Renal pelvis (tissue), 12 donors: ENCODE measurements around the gene IKZF1. TPM values are rescaled to one million over a fixed set of nuclear protein-coding genes. Genes with fewer than 3 reads are reported as not detected.

Experiments
- DNase-seq: peaks from one replicate; pipeline ENCODE4 v3.0.0-alpha.2; 2013
- long read RNA-seq, 16 experiments: transcript quantifications; one replicate each; lab custom pipeline, GENCODE V29; 2026
- polyA plus RNA-seq, 3 donors: library from polyadenylated mRNA; unstranded; fragments of 120-200 nt; gene quantifications; one replicate each; pipeline ENCODE4 v1.2.1, GENCODE V29; 2013; ENCODE audit not compliant: insufficient read length in 3 of 3

Gene IKZF1
- polyA plus RNA-seq: 1 to 10 TPM in 2 of 3 donors, under 1 TPM in 1; 0.94 to 1.8 (median 1.6) TPM
- long read RNA-seq, donor 1: 0 reads
- long read RNA-seq, donor 2: 0 reads
- long read RNA-seq, donor 3: 0 reads
- long read RNA-seq, donor 4: 0 reads
- long read RNA-seq, donor 5: 0 reads
- long read RNA-seq, donor 6: 0 reads
- long read RNA-seq, donor 7: 0 reads
- long read RNA-seq, donor 8, full-length matches to known transcripts: 1 of 1 reads
- long read RNA-seq, donor 8, partial matches to known transcripts: 0 of 1 reads
- long read RNA-seq, donor 8, other reads (novel, unspliced or antisense): 0 of 1 reads
- long read RNA-seq, donor 9: 0 reads
- long read RNA-seq, donor 10, partial matches to known transcripts: 0 of 1 reads
- long read RNA-seq, donor 10, other reads (novel, unspliced or antisense): 0 of 1 reads
- long read RNA-seq, donor 11: 0 reads
- long read RNA-seq, donor 12, full-length matches to known transcripts: 1 of 1 reads
- long read RNA-seq, donor 12, partial matches to known transcripts: 0 of 1 reads
- long read RNA-seq, donor 12, other reads (novel, unspliced or antisense): 0 of 1 reads
- long read RNA-seq, donor 13: 0 reads
- long read RNA-seq, donor 14: 0 reads
- long read RNA-seq, donor 15, full-length matches to known transcripts: 1 of 1 reads
- long read RNA-seq, donor 15, partial matches to known transcripts: 0 of 1 reads
- long read RNA-seq, donor 15, other reads (novel, unspliced or antisense): 0 of 1 reads
- long read RNA-seq, donor 16: 0 reads

- no peak for DNase-seq
These were observed at the start of gene IKZF1 for GRCh38 chr7:50304129-50304910. Gene IKZF1 (plus strand): TSS chr7:50304716. CDS start chr7:50319062, 14,346 bp downstream.

- no peak for DNase-seq
These were observed 42.9 kb upstream of the IKZF1 start for GRCh38 chr7:50261593-50261992.

GRCh38 chr7:50262446-50262845 lies 42.1 kb upstream of the IKZF1 start:
- DNase-seq: no peak

GRCh38 chr7:50262916-50263690 lies 41.4 kb upstream of the IKZF1 start:
- DNase-seq: no peak

GRCh38 chr7:50264908-50265307 lies 39.6 kb upstream of the IKZF1 start:
- no peak for DNase-seq

DNA sequence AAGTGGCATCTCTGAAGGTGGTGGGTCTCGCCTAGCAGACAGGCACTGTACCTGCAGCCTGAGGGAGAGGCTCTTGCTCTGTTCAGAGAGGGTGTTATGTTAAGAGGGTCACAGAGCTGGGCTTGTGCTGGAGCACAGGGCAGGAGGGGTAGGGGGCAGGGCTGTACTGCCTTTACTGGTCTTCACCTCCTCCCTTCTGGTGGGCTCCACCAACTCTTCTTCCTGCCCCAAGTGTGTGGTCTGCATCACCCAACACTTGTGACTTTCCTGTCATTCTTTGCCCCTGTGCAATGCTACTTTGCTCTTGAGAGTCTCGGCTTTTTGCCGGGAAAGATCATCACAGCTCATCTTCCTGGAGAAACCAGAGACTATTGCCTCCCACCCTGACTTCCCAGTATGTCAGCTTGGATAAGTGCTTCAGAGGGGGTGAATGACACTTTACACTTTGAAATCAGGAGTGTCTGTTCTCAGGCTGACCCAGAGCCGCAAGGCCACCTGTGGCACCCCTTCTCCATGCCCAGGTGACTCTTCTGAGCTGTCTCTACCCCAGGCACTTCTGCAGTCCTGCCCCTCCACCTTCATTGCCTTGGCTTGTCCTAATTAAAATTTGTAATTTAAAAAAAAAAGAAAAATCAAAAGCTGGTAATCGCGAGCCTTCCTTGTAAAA lies 38.4 kb upstream of the IKZF1 start:
- no peak for DNase-seq

DNA sequence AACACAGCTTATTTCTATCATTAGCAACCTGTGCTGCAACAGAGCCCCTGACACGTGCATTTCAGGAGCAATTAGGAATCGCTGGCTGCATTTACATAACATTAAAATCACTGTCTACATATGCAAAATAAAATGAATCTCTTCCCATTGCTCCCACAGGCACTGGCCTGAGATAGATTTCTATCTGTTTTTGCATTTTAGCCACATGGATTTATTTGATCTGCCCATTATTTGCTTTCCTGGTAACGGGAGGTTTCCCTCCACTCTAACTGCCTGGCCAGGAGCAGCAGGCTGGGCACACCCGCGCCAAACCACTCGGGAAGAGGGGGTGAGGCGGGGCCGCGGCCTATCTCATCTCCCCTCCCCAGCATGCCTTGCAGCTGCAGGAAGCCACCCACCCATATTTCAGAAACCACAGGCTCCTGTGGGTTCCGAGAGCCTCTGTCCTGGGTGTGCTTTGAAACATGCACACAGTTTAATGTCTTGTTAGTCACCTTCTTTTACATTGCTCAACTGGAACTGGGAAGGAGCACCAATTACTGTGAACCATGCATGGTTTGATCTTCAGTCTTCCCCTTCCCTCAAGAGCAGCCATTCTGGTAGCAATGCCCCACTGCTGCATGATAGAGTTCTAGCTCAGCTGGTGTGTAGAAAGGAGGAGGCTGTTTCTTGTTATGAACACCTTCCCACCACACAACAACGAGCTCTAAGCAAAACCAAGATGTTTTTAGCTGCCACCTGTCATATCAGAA lies 37.7 kb upstream of the IKZF1 start:
- no peak for DNase-seq

GRCh38 chr7:50267525-50268041 lies 36.9 kb upstream of the IKZF1 start:
- DNase-seq: no peak

DNA sequence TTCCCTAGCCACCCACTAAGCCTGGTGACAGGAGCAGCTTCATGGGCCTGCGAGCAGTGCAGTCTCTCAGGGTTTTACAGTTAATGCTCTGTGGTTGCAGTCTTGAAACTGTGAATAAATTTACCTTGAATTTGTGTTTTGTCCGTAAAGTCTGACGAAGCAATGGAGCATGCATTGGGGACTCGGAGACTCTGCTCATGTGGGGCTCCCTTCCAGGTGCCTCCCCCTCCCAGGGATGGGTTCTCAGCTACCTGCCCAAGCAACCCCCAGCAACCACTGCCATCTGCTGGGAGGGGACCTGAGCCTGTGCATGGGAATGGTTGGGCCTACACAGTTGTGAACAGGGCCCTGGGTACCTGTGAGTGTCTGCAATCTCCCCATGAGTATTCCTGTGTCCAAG lies 36.3 kb upstream of the IKZF1 start:
- DNase-seq: no peak

- DNase-seq: no peak
These were observed 35.5 kb upstream of the IKZF1 start for GRCh38 chr7:50268990-50269389.

DNA sequence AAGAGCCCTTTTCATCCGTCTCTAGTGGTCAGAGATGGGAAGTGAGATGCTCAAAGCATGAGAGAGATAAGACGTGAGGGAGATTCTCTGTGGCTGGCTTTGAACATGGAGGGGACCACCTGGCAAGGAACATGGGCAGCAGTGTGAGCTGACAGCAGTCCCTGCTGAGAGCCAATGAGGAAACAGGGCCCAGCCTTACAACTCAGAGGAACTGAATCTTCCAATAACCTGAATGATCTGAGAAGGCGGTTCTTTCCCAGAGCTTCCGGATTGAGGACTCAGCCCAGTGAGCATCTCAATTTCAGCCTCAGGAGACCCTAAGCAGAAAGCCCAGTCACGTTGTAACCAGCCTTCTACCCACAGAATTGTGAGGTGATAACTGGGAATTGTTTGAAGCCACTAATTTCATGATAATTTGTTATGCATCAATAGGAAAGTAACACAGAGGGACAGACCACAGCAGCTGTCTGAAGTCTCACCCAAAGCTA lies 33.9 kb upstream of the IKZF1 start:
- DNase-seq: no peak

GRCh38 chr7:50272808-50273207 lies 31.7 kb upstream of the IKZF1 start:
- no peak for DNase-seq

DNA sequence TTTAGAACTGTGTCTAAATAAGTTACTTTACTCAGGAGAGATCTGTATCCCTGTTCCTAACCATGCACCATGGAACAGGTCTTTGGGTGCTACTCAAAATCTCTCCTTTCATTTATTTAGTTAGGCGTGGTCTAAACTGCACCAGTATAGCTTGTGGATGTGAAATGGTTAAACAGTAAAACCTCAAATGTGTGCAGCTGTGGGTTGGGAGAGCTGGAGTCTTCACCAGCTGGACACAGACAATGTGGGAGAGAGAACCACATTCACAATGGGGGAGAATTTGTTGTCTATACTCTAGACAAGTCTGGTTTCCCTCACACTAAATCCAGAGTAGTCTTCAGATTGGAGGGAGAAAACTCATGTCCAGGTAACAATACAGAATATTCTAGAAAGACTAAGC lies 31.2 kb upstream of the IKZF1 start:
- DNase-seq: no peak

DNA sequence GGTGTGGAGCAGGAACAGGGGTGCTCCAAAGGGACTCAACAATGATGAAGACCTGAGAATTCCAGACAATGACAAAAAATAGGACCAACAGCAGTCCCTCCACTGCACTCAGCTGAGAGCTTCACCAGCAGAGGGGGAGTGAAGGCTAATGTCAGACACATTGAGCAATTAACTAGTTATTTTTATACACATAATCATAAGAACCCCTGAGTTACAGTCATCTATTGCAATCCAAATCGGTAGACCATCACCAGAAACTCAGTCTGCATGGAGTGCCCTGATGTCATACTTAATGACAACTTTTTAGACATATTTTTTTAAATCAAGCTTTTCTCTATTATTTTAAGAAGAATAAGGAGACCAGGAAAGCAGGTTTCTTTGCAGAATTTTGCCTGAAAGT lies 30.6 kb upstream of the IKZF1 start:
- no peak for DNase-seq

DNA sequence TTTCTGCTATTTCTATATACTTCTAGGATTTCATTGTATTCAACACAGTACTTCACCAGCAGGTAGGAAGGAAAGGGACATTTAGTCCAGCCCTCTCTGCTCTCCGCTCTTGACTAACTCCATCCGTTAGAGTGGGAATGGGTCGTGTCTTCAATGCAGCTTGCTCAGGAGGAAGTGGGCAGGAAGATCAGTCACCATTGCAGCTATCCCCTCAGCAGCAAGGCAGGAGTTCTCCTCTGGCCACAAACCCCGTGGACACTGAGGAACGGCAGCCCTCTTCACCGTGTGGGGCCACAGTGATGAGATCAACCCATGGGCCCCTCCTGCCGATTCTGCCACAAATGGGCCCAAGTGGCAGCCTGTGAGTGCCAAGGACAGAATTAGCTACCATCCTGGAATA lies 30.2 kb upstream of the IKZF1 start:
- DNase-seq: no peak

DNA sequence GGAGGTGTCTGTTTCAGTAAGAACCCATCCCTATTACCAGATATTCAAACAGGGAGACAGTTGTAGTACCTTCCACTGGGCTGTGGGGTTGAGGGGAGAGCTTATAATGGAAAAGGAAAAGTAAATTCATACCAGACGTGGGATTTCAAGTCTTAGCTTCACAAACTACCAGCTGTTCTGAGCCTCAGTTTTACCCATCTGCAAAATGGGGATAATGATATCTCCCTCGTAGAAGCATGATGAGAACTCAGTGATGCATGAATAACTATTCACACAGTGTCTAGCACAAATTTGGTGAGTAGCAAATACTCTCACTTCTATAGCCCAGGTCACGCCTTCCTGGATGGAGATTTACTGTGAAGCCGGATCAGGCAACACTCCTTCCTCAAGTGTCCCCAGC lies 29.1 kb upstream of the IKZF1 start:
- DNase-seq: no peak

- no peak for DNase-seq
These were observed 28.0 kb upstream of the IKZF1 start for GRCh38 chr7:50276483-50276882.

DNA sequence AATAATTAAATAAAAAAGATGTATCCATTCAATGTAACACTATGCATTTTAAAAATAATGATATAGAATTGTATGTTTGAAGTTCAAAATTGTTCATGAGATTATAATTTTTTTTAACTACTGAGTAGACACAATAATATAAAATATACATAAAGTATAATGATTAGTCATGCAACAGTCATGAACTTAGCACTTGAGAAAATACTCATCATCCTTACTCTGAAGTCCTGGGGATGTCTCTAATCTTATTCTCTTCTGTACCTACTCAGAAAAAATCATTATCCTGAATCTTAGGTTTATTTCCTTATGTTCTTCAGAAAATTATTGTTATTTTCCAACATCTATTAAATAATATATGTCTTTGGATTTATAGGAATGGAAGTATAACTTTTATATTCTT lies 26.4 kb upstream of the IKZF1 start:
- no peak for DNase-seq

DNA sequence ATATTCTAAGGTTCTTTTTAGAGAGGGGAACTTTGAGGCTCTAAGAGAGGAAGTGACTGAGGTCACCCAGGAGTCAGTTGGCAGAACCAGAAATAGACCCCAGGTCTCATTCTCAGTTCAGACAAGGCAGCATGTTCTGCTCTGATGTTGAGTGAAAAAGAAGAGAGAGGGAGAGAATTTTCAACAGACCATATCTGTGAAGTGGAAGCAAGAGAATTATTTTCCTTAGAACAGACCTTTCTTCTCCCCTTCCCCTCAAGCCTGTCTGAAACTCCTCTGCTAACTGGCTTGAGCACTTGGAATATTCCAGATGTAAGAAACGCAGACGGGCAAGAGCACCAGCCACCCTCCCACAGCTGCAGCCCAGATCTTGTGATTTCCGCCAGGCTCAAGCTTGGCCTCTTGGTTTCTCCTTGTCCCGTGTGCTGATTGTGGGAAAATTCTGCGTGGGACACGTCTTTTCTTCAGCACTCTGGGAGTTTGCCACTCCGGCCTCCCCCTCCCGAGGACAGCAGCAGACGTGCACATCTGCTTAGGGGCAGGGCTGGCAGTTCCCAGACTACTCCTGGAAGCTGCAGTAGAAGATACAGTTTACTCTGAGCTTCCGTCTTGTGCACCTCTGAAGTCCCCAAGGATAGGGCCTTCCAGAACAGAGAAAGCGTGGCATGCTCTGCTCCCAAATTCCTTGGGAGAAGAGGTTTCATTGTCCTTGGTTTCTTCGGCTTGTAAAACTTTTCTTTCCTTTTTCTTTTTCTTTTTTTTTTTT lies 22.7 kb upstream of the IKZF1 start:
- DNase-seq: no peak
